Muscle layer of colon (tissue), 2 donors: ENCODE results near the gene SIRT7.
"Not testable (repeated sequence)": the region's sequence is repeated elsewhere in the genome, so short reads cannot be mapped to it uniquely, and the experiment has no call there.

Experiments used
- H3K27ac ChIP-seq: one replicate; pipeline ENCODE4 v1.7.0; 2013; ENCODE audit warnings: low read depth, mild to moderate bottlenecking, low read length, moderate library complexity
- H3K27me3 ChIP-seq, 2 donors: one replicate each; pipeline ENCODE4 v1.7.0; 2013; ENCODE audit warnings: low read length in 2 of 2, mild to moderate bottlenecking in 2 of 2; ENCODE audit not compliant: insufficient read depth in 2 of 2, control insufficient read depth in 1 of 2
- H3K36me3 ChIP-seq: one replicate; pipeline ENCODE4 v1.7.0; 2013; ENCODE audit warnings: mild to moderate bottlenecking, low read length; ENCODE audit not compliant: insufficient read depth
- H3K4me1 ChIP-seq: one replicate; pipeline ENCODE4 v1.7.0; 2013; ENCODE audit warnings: mild to moderate bottlenecking, low read length; ENCODE audit not compliant: insufficient read depth
- H3K4me3 ChIP-seq, 2 donors: one replicate each; pipeline ENCODE4 v1.7.0; 2013; ENCODE audit warnings: low read length in 2 of 2, low read depth in 1 of 2, mild to moderate bottlenecking in 1 of 2, moderate library complexity in 1 of 2
- H3K9ac ChIP-seq: one replicate; pipeline ENCODE4 v1.7.0; 2013; ENCODE audit warnings: low read length
- H3K9me3 ChIP-seq: one replicate; pipeline ENCODE4 v1.7.0; 2013; ENCODE audit warnings: mild to moderate bottlenecking, low read length
- donor health status: abdominal sarcoma.
- donor health status: Adenocarcinoma of cecum.

Gene SIRT7

GRCh38 chr17:81959362-81960129 is 41.6 kb upstream of the SIRT7 start:
- Histone ChIP-seq H3K9ac (no peak overlapping the region), H3K27me3 (peaks cover 17 to 64% of the 10 kb centered on the region in 2 donors), H3K27ac (no peak overlapping the region)

GRCh38 chr17:81958633-81959342 is 40.8 kb upstream of the SIRT7 start:
- Histone ChIP-seq H3K4me3 (no peak overlapping the region), H3K9me3 (no peaks in the 10 kb centered on the region), H3K9ac (no peak overlapping the region), H3K27ac (no peak overlapping the region), H3K27me3 (peaks cover 17 to 69% of the 10 kb centered on the region in 2 donors), H3K4me1 (no peaks in the 10 kb centered on the region), H3K36me3 (no peaks in the 10 kb centered on the region)

More at GRCh38 chr17:81959362-81960129, 41.6 kb upstream of the SIRT7 start:
- no peaks in the 10 kb centered on the region for H3K36me3 ChIP-seq
- no peaks in the 10 kb centered on the region for H3K9me3 ChIP-seq
- peak overlapping the region in 1 of 2 donors; percentile 50 for H3K4me3 ChIP-seq
- no peaks in the 10 kb centered on the region for H3K4me1 ChIP-seq

GRCh38 chr17:81957691-81958432 is 39.9 kb upstream of the SIRT7 start:
- Histone ChIP-seq H3K27me3 (peaks cover 17 to 66% of the 10 kb centered on the region in 2 donors), H3K9ac (no peak overlapping the region), H3K4me3 (no peak overlapping the region)

GRCh38 chr17:81956607-81957589 is 38.9 kb upstream of the SIRT7 start:
- H3K27ac ChIP-seq = no peak overlapping the region
- H3K4me3 ChIP-seq = no peak overlapping the region
- H3K27me3 ChIP-seq = peaks cover 13 to 59% of the 10 kb centered on the region in 2 donors
- no peaks in the 10 kb centered on the region for H3K36me3 ChIP-seq
- H3K9me3 ChIP-seq = no peaks in the 10 kb centered on the region
- H3K9ac ChIP-seq = no peak overlapping the region
- no peaks in the 10 kb centered on the region for H3K4me1 ChIP-seq

More at GRCh38 chr17:81957691-81958432, 39.9 kb upstream of the SIRT7 start:
- H3K27ac ChIP-seq = no peak overlapping the region
- H3K9me3 ChIP-seq = no peaks in the 10 kb centered on the region
- no peaks in the 10 kb centered on the region for H3K4me1 ChIP-seq
- no peaks in the 10 kb centered on the region for H3K36me3 ChIP-seq

GRCh38 chr17:81955756-81956544 is 38.0 kb upstream of the SIRT7 start:
- H3K4me3 ChIP-seq = no peak overlapping the region
- H3K4me1 ChIP-seq = no peaks in the 10 kb centered on the region
- H3K9ac ChIP-seq = no peak overlapping the region
- no peaks in the 10 kb centered on the region for H3K9me3 ChIP-seq
- peaks cover 12 to 56% of the 10 kb centered on the region in 2 donors for H3K27me3 ChIP-seq
- no peak overlapping the region for H3K27ac ChIP-seq
- H3K36me3 ChIP-seq = no peaks in the 10 kb centered on the region

- peaks cover 12 to 51% of the 10 kb centered on the region in 2 donors for H3K27me3 ChIP-seq
- H3K36me3 ChIP-seq = no peaks in the 10 kb centered on the region
- H3K27ac ChIP-seq = no peak overlapping the region
Observed at GRCh38 chr17:81955058-81955681, 37.2 kb upstream of the SIRT7 start.

GRCh38 chr17:81954131-81955057 is 36.4 kb upstream of the SIRT7 start:
- Histone ChIP-seq H3K36me3 (no peaks in the 10 kb centered on the region), H3K9me3 (no peaks in the 10 kb centered on the region), H3K4me1 (no peaks in the 10 kb centered on the region), H3K9ac (no peak overlapping the region), H3K4me3 (no peak overlapping the region), H3K27ac (no peak overlapping the region), H3K27me3 (peaks cover 12 to 45% of the 10 kb centered on the region in 2 donors)

More at GRCh38 chr17:81955058-81955681, 37.2 kb upstream of the SIRT7 start:
- no peaks in the 10 kb centered on the region for H3K9me3 ChIP-seq
- H3K4me1 ChIP-seq = no peaks in the 10 kb centered on the region
- H3K9ac ChIP-seq = no peak overlapping the region
- H3K4me3 ChIP-seq = no peak overlapping the region

GRCh38 chr17:81953443-81953842 is 35.5 kb upstream of the SIRT7 start:
- peaks cover 3 to 35% of the 10 kb centered on the region in 2 donors for H3K27me3 ChIP-seq
- not testable (repeated sequence) for H3K4me1 ChIP-seq, H3K36me3 ChIP-seq, H3K4me3 ChIP-seq, H3K9me3 ChIP-seq, H3K9ac ChIP-seq, H3K27ac ChIP-seq

- H3K9ac ChIP-seq = no peak overlapping the region
- H3K4me3 ChIP-seq = no peak overlapping the region
- H3K27ac ChIP-seq = no peak overlapping the region
- no peaks in the 10 kb centered on the region for H3K36me3 ChIP-seq
- H3K4me1 ChIP-seq = no peaks in the 10 kb centered on the region
- H3K27me3 ChIP-seq = peaks cover 0 to 29% of the 10 kb centered on the region in 2 donors
- H3K9me3 ChIP-seq = no peaks in the 10 kb centered on the region
Observed at GRCh38 chr17:81952792-81953228, 34.8 kb upstream of the SIRT7 start.
